CD4-positive, alpha-beta T cell treated with Interferon alpha-2 for 1 hour (primary cell): ENCODE results near the gene DNAH14.
"Not testable (repeated sequence)": the region's sequence is repeated elsewhere in the genome, so short reads cannot be mapped to it uniquely, and the experiment has no call there.

Experiments
- DNase-seq, 2 donors: peaks; one replicate each; pipeline ENCODE4 v3.0.0-alpha.2; 2020 to 2022

Gene DNAH14

DNA sequence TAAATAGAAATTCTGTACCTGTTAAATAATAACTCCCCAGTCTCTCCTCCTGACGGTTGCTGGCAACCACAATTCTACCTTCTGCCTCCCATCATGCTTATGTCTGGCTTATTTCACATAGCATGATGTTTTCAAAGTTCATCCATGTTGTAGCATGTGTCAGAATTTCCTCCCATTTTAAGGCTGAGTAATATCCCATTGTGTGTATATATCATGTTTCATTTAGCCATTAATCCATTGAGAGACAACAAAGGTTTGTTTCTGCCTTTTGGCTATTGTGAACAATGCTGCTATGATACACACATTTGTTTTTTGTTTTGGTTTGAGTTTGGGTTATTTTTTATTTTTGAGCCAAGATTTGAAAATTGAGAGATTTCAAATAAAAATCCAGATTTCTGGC is 426.4 kb downstream of the DNAH14 start:
- DNase-seq: no peak

DNA sequence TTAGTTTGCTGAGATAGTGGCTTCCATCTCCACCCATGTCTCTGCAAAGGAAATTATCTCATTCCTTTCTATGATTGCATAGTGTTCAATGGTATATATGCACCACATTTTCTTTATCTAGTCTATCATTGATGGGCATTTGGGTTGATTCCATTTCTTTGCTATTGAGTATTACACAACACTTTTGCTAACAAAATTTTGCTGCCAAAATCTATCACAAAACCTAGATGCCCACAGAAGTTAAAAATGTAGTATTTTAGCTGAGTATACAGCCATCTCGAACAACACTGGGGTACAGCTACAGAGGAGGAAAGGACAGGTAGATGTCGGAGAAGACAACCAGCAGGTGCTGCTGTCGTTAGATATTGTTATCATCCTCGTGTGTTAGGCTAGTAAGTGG is 430.6 kb downstream of the DNAH14 start:
- DNase-seq: no peak

GRCh38 chr1:225361176-225361575 is 431.7 kb downstream of the DNAH14 start:
- no peak for DNase-seq

- DNase-seq: no peak
These were observed 433.3 kb downstream of the DNAH14 start for GRCh38 chr1:225362805-225363204.

- no peak for DNase-seq
These were observed 435.0 kb downstream of the DNAH14 start for GRCh38 chr1:225364439-225364838.

GRCh38 chr1:225366018-225366417 is 436.5 kb downstream of the DNAH14 start:
- no peak for DNase-seq

- DNase-seq: no peak
These were observed 437.1 kb downstream of the DNAH14 start for GRCh38 chr1:225366552-225366951.

DNA sequence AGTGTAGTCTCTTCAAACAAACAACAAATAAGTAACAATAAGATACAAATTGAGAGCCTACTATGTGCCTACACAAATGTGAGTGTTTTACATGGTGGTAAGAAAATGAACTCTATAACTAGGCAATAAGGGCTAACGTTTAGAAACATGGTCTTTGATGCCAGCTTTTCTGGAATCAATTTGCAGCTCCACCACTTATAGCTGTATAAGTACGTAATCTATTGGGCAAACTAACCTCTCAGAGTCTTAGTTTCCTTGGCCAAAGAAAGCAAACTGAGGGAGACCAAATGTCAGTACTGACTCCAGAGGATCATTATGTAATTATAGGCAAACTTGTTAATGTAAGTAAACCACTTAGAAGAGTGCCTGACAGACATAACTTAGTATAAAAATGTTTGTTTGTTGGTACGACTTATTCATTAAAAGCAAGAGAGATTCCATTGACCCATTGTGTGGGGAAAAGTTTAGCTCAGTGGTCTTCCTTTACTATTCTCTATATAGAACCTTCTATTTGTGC is 438.6 kb downstream of the DNAH14 start:
- DNase-seq: no peak

DNA sequence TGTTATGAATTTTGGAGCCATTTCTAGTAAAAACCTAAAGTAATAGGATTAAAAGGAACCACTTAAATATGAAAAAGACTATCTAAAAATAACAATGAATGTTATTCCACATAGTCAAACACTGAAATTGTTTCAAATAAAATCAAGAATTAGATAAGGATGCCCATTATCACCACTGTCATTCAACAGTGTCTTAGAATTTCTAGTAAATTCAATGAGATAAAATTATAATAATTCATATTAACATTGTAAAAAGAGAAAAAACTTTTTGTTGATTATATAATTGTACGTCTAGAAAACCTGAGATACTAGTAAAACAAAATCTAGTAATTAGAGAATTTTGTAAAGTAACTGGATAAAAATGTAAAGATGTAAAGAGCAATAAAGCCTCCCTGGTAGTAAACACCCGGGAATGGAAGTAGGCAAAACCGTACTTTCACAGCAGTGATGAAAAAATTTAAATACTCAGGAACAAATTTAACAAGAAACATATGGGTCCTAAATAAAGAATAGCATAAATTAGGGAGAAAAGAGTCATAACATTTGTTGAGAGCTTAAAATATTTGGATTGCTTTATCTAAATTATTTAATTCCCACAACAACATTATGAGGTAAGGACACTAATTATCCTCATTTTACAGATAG is 442.0 kb downstream of the DNAH14 start:
- DNase-seq: no peak

DNA sequence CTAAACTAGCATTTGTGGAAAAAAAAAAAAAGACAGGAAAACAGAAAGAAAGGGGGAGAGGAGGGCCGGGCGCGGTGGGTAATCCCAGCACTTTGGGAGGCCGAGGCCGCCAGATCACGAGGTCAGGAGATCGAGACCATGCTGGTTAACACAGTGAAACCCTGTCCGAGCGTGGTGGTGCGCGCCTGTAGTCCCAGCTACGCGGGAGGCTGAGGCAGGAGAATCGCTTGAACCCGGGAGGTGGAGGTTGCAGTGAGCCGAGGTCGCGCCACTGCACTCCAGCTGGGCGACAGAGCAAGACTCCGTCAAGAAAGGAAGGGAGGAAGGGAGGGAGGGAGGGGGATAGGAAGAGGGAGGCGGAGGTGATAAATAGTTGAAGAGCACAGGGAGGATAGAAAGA is 443.7 kb downstream of the DNAH14 start:
- DNase-seq: no peak

GRCh38 chr1:225374996-225375395 is 445.5 kb downstream of the DNAH14 start:
- DNase-seq: no peak

GRCh38 chr1:225378880-225379279 is 449.4 kb downstream of the DNAH14 start:
- no peak for DNase-seq

- no peak for DNase-seq
These were observed 451.2 kb downstream of the DNAH14 start for GRCh38 chr1:225380691-225381090.

DNA sequence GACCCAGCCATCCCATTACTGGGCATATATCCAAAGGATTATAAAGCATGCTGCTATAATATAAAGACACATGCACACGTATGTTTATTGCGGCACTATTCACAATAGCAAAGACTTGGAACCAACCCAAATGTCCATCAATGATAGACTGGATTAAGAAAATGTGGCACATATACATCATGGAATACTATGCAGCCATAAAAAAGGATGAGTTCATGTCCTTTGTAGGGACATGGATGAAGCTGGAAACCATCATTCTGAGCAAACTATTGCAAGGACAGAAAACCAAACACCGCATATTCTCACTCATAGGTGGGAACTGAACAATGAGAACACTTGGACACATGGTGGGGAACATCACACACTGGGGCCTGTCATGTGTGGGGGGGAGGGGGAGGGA is 457.4 kb downstream of the DNAH14 start:
- not testable (repeated sequence) for DNase-seq

- DNase-seq: no peak
These were observed 458.9 kb downstream of the DNAH14 start for GRCh38 chr1:225388372-225388771.

DNA sequence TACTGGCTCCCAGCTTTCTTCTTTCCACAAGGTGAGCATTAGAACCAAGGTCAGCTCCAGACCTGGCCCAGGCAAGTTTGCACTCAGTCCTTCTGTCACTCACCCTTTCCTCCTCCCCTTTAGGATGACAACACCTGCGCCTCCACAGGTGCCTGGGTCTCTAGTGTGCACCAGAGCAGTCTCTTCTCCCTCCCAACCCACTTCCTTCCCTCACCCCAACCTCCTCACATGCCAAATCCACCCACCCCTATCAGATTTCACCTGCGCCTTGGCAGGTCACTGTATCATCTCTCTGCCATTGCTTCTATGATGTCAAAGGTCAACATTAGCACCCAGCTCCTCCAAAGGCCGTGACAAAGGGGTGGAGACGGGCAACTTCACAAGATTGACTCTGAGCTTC is 460.4 kb downstream of the DNAH14 start:
- DNase-seq: no peak

GRCh38 chr1:225396357-225396756 is 466.9 kb downstream of the DNAH14 start:
- DNase-seq: no peak

DNA sequence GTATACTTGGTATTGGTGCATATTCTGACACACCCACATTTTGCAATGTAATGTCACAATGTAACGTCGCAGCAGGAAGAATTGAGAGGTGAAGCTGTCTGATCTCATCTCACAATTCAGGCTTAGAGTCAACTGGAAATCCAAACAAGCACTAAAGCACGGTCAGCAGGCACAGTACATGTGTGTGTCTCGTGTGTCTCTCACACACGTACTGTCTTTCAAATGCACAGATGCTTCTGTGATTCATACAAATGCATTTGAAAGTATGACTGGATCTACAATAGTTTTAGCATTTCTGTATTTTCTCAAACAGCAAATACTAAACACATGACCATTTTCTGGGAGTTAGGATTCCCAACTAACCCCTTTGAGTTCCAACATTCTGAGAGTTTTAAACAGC is 471.5 kb downstream of the DNAH14 start:
- no peak for DNase-seq

DNA sequence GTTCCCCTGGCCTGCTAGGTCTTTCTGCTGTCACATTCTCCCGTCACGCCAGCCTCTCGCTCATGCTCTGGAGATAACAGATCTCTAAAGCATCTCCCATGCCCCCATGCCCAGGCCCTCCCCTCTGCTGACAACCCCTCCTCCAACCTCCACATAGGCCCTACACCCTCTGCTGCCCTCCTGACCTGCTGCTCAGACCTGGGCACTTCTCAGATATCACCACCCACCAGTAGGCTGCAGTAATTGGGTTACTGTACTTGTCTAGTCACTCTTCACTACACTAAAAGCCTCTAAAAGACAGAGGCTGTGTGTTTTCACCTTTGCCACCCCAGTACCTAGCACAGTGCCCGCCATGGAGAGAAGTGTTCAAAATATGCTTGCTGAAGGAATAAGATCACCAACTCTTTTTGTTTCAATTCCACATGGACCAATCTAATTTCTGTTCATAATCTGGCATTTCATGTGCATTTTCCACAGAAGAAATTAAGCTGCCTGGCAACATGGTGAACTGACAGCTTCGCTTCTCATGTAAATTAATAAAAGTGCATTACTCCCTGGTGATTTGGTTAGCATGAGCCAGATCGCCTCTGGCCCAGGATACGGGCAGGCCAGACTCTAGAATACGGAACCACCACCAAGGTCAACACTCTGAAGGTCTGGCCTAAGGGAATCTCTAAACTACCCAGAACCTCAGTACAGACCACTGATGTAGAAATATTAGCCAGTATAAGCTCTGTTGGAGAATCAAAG is 477.7 kb downstream of the DNAH14 start:
- no peak for DNase-seq

- no peak for DNase-seq
These were observed 478.3 kb downstream of the DNAH14 start for GRCh38 chr1:225407755-225408154.

DNA sequence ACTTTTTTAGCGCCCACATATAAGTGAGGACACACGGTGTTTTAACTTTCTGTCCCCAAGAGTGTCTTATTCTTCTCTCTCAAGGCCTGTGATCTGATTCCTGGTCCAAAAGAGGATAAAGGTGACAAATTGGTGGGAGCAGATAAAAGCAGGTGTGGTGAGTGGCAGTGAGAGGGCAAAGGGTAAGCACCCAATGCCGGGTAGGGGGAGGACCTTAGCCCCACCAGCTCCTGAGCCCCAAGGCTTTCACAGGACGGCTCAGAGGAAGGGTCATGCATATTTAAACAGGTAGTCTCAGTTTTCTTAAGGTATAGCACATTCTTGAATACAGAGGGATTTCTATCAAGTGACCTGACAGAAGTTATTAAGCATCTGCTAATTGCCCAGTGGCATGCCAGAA is 478.8 kb downstream of the DNAH14 start:
- DNase-seq: no peak

- no peak for DNase-seq
These were observed 479.6 kb downstream of the DNAH14 start for GRCh38 chr1:225409051-225409450.

DNA sequence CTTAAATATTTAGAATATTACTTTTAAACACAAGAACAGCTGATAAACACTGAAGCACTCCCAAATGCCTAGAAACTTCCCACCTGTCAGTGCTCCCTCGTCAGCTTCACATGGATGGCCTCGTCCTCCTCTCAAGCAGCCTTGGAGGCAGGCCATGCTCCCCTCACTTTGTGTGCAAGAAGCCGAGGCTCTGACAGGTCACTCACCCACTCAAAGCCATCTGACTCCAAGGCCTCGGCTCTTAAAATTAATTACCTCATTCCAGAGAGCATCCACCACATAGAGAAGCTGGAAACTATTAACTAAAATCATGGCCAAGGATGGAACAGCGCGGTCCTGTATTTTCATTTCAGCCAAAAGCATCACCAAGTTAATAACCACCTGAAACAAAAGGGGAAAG is 480.6 kb downstream of the DNAH14 start:
- no peak for DNase-seq

DNA sequence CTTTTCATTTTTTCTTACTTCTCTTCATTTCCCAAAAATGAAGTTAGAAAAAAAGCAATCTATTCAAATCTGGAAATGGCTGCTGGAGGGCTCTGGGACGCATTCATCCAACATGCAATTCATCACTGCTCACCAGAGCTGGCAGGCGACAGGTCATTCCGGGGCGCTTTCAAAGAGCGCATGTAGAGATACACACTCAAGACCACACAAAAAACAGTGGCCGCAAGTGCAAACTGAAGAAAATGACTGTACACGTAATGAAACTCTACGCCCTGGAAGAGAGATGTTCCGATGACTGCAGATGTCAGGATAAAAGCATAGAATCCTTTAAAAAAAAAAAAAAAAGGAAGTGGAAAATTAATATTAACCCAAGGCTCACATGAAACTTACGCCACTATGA is 482.8 kb downstream of the DNAH14 start:
- DNase-seq: no peak
